HEK293 (cell line): ENCODE measurements around the gene TBC1D9B.

Experiments
- CTCF ChIP-seq: fragments of 450-650 bp; formaldehyde crosslinking; IDR thresholded peaks from 2 replicates; pipeline ENCODE4 v1.5.1; 2016; ENCODE audit warnings: missing biosample characterization, missing genetic modification characterization
- ZNF121 ChIP-seq: fragments of 450-650 bp; formaldehyde crosslinking; IDR thresholded peaks from 2 replicates; pipeline ENCODE4 v1.5.1; 2016; ENCODE audit warnings: missing biosample characterization, missing genetic modification characterization
- ZNF140 ChIP-seq: fragments of 450-650 bp; formaldehyde crosslinking; IDR thresholded peaks from 2 replicates; pipeline ENCODE4 v1.5.1; 2016; ENCODE audit warnings: missing biosample characterization, missing genetic modification characterization
- ZNF398 ChIP-seq: fragments of 450-650 bp; formaldehyde crosslinking; IDR thresholded peaks from 2 replicates; pipeline ENCODE4 v1.5.1; 2017; ENCODE audit warnings: missing biosample characterization, missing genetic modification characterization

GRCh38 chr5:179878222-179879002 lies 29.3 kb downstream of the TBC1D9B start:
- TF ChIP-seq CTCF (tag by site-specific recombination) (no peak), ZNF121 (tag by site-specific recombination) (no peak), ZNF140 (tag by site-specific recombination) (no peak), ZNF398 (tag by site-specific recombination) (no peak)
